K562 (cell line): ENCODE data around the gene SLC35E1. TPM values are rescaled to one million over a fixed set of nuclear protein-coding genes. Genes with fewer than 3 reads are reported as not detected.

Experiments
- ATAC-seq: fragments of 200-7000 bp; cut with Tn5 transposase; 3 replicates; pipeline ENCODE4 v1.9.1; 2020; ENCODE audit warnings: moderate library complexity
- BruUV-seq: library from RNA; stranded (reverse); fragments of 400-500 nt; replicated peaks from 2 replicates; lab custom pipeline; 2021; lab: Mats Ljungman, UMichigan
- CTCF ChIA-PET: fragments of 300-600 bp; formaldehyde crosslinking; extraction: SDS; loops from one replicate; lab custom pipeline; 2021; ENCODE audit warnings: low intra/inter-chr PET ratio; lab: Yijun Ruan, JAX
- POLR2A ChIA-PET: fragments of 300-600, 350-650 bp; sonication (Branson Sonifier 250); formaldehyde crosslinking; extraction: SDS; loops from one replicate; lab custom pipeline; 2021; ENCODE audit warnings: antibody characterized with exemption, inconsistent platforms; lab: Yijun Ruan, JAX
- DNase-seq, 4 experiments: peaks; one replicate each; pipeline versions ENCODE4 v3.0.0 to v3.0.0-alpha.2; 2011 to 2018; ENCODE audit warnings: low spot score in 3 of 4, mixed read lengths in 3 of 4; ENCODE audit errors: extremely low read depth in 1 of 4
- FAIRE-seq: peaks from 2 replicates; lab custom pipeline; 2011; peaks lifted over from hg19 to GRCh38; lab: Jason Lieb, UNC
- H2AFZ ChIP-seq: 2 replicates; pipeline ENCODE4 v1.6.0; 2011; ENCODE audit warnings: low read depth, low read length, control low read depth, inconsistent platforms
- H3K27ac ChIP-seq: fragments of 200-600 bp; 3 replicates; pipeline ENCODE4 v1.8.0; 2011; ENCODE audit warnings: low read depth, mild to moderate bottlenecking, control low read depth, inconsistent platforms, low read length, moderate library complexity, mixed read lengths; ENCODE audit errors: extremely low read depth
- H3K27me3 ChIP-seq, 2 experiments: fragments of 300-600 bp in 1 of 2; 2 replicates in 1 of 2; 3 replicates in 1 of 2; pipeline versions ENCODE4 v1.6.0 to v1.8.0; 2011; ENCODE audit warnings: inconsistent platforms in 2 of 2, low read length in 2 of 2, mild to moderate bottlenecking in 1 of 2, mixed read lengths in 1 of 2, moderate library complexity in 1 of 2; ENCODE audit not compliant: control insufficient read depth in 2 of 2, insufficient read depth in 2 of 2
- H3K36me3 ChIP-seq: fragments of 300-600 bp; 3 replicates; pipeline ENCODE4 v1.8.0; 2011; ENCODE audit warnings: mild to moderate bottlenecking, low read length, inconsistent platforms; ENCODE audit not compliant: control insufficient read depth, insufficient read depth
- H3K4me1 ChIP-seq, 2 experiments: fragments of 200-600 bp in 1 of 2; replicated peaks in 1 of 2; 2 replicates in 1 of 2; 3 replicates in 1 of 2; pipeline versions ENCODE4 v1.5.1 to v1.8.0; 2011; ENCODE audit warnings: inconsistent platforms in 2 of 2, low read length in 2 of 2, mild to moderate bottlenecking in 1 of 2, mixed read lengths in 1 of 2, moderate library complexity in 1 of 2; ENCODE audit not compliant: control insufficient read depth in 2 of 2, insufficient read depth in 2 of 2
- H3K4me2 ChIP-seq: 2 replicates; pipeline ENCODE4 v1.6.1; 2011; ENCODE audit warnings: low read length, control low read depth, inconsistent platforms, mixed read lengths; ENCODE audit not compliant: insufficient read depth
- H3K4me3 ChIP-seq: fragments of 200-600 bp; sonication (generic), shearing (Covaris generic); 2 replicates; pipeline ENCODE4 v1.5.1; 2016; ENCODE audit warnings: control low read depth, inconsistent platforms
- H3K79me2 ChIP-seq: fragments of 200-600 bp; 3 replicates; pipeline ENCODE4 v1.8.0; 2011; ENCODE audit warnings: low read length, inconsistent platforms; ENCODE audit not compliant: control insufficient read depth, insufficient read depth
- H3K9ac ChIP-seq, 2 experiments: 2 replicates each; pipeline versions ENCODE4 v1.6.0 to v1.6.1; 2011; ENCODE audit warnings: low read depth in 2 of 2, low read length in 2 of 2, control low read depth in 1 of 2, inconsistent platforms in 1 of 2, mild to moderate bottlenecking in 1 of 2, mixed read lengths in 1 of 2; ENCODE audit not compliant: insufficient read depth in 1 of 2
- H3K9me1 ChIP-seq: one replicate; pipeline ENCODE4 v1.6.0; 2011; ENCODE audit warnings: inconsistent platforms, mild to moderate bottlenecking, low read length, moderate library complexity; ENCODE audit not compliant: control insufficient read depth, insufficient read depth
- H3K9me3 ChIP-seq: replicated peaks from 2 replicates; pipeline ENCODE4 v1.5.1; 2011; ENCODE audit warnings: low read depth, low read length, inconsistent platforms; ENCODE audit not compliant: control insufficient read depth, insufficient read depth
- H4K20me1 ChIP-seq: replicated peaks from 2 replicates; pipeline ENCODE4 v1.6.1; 2011; ENCODE audit warnings: low read length, inconsistent platforms, mixed read lengths; ENCODE audit not compliant: control insufficient read depth, insufficient read depth
- ARID1B ChIP-seq: fragments of 450-650 bp; IDR thresholded peaks from 2 replicates; pipeline ENCODE4 v1.6.1; 2016; ENCODE audit warnings: antibody characterized with exemption, mild to moderate bottlenecking, inconsistent platforms
- ETV5 ChIP-seq: sonication (generic); formaldehyde crosslinking; IDR thresholded peaks from 2 replicates; pipeline ENCODE4 v1.4.0; 2020; ENCODE audit warnings: low read depth, mild to moderate bottlenecking, missing genetic modification reagents
- NUFIP1 ChIP-seq: fragments of 450-650 bp; IDR thresholded peaks from 2 replicates; pipeline ENCODE4 v1.6.1; 2018; ENCODE audit not compliant: partially characterized antibody
- PPARD ChIP-seq: fragments of 250-450 bp; sonication (Bioruptor Pico); IDR thresholded peaks from 2 replicates; pipeline ENCODE4 v1.8.0; 2022; ENCODE audit warnings: inconsistent platforms, mild to moderate bottlenecking, moderate library complexity
- TAF9B ChIP-seq: fragments of 450-650 bp; IDR thresholded peaks from 2 replicates; pipeline ENCODE4 v1.6.1; 2018; ENCODE audit warnings: mild to moderate bottlenecking; ENCODE audit not compliant: partially characterized antibody
- TSC22D4 ChIP-seq: fragments of 450-650 bp; IDR thresholded peaks from 2 replicates; pipeline ENCODE4 v1.6.1; 2016; ENCODE audit warnings: missing genetic modification characterization, missing biosample characterization, control low read depth
- ZNF518B ChIP-seq: fragments of 250-450 bp; sonication (Bioruptor Pico); IDR thresholded peaks from 2 replicates; pipeline ENCODE4 v1.5.0; 2021; ENCODE audit warnings: mild to moderate bottlenecking, moderate library complexity
- WGBS: fragments of 100-300 bp; shearing (Covaris generic); methylation state at CpG from one replicate; pipeline ENCODE4 v1.1.6; 2016; ENCODE audit warnings: low coverage, mixed read lengths; ENCODE audit not compliant: insufficient coverage; ENCODE audit errors: missing lambda C conversion rate; 5-methylcytosine and 5-hydroxymethylcytosine counted together
- in situ Hi-C: fragments of 300-500 bp; cut with MboI; formaldehyde crosslinking; loops from 4 replicates; pipeline ENCODE4 v1.15.0; 2018; ENCODE audit warnings: inconsistent platforms, mixed read lengths
- intact Hi-C: fragments of 100-400 bp; cut with micrococcal nuclease; formaldehyde crosslinking; loops from 2 replicates; pipeline ENCODE4 v1.14.2; 2022
- polyA plus RNA-seq, 8 experiments: library from polyadenylated mRNA; depleted of rRNA in 4 of 8; stranded (reverse) in 5 of 8; unstranded in 3 of 8; fragments of >200 nt; fragmentation: Nextera tagmentation in 2 of 8; fragmentation: Illumina TruSeq in 1 of 8; extraction: Ambion mirVana in 2 of 8; extraction: Trizol in 1 of 8; gene quantifications; 2 replicates each; pipeline versions ENCODE4 v1.2.1 to v1.2.3, GENCODE V29; 2011 to 2014; ENCODE audit warnings: inconsistent platforms in 1 of 8, missing spikeins in 1 of 8
- total RNA-seq, 7 experiments: library from RNA; depleted of rRNA in 6 of 7; stranded (reverse); fragments of >200 nt in 6 of 7; fragmentation: Illumina TruSeq in 2 of 7; extraction: Trizol in 2 of 7; gene quantifications; 2 replicates each; pipeline versions ENCODE4 v1.2.1 to v1.2.3, GENCODE V29; 2011 to 2021; ENCODE audit warnings: low replicate concordance in 1 of 7
- TF ChIP-seq, protein P1 (sequence below): fragments of 250-450 bp; sonication (Bioruptor Pico); IDR thresholded peaks from 2 replicates; pipeline ENCODE4 v1.8.0; 2021; ENCODE audit warnings: mild to moderate bottlenecking, moderate library complexity
- TF ChIP-seq, protein P2 (sequence below): sonication (generic); formaldehyde crosslinking; IDR thresholded peaks from 2 replicates; pipeline ENCODE4 v1.9.0; 2022; ENCODE audit warnings: mild to moderate bottlenecking, missing genetic modification reagents

Gene SLC35E1
- total and polyA plus RNA-seq, 9 of the 15 experiments (the other 6 are each of a cell fraction or from before 2014, with no cell fraction given) = 15.0 to 40.1 (median 25.7) TPM

- in situ Hi-C loops = no loop called here
- ATAC-seq = no peak; the same call in 2 of the 3 replicates
- Histone ChIP-seq H3K27me3 (no peaks in the 10 kb centered on the region), H3K4me2 (no peak overlapping the region), H3K79me2 (peaks cover 94% of the 10 kb centered on the region), H3K9me1 (peaks cover 3% of the 10 kb centered on the region), H4K20me1 (peaks cover 84% of the 10 kb centered on the region), H2AFZ (no peak overlapping the region), H3K9me3 (no peaks in the 10 kb centered on the region), H3K9ac (peak overlapping the region in 1 of 2 experiments; percentile 84; a peak in 2 of 4 replicates), H3K4me3 (no peak overlapping the region), H3K36me3 (peaks cover 6% of the 10 kb centered on the region; the same call in 2 of the 3 replicates), H3K27ac (no peak overlapping the region), H3K4me1 (peaks cover 7 to 27% of the 10 kb centered on the region in 2 experiments; a peak in 4 of 5 replicates)
- TF ChIP-seq ZNF518B (CRISPR knock-in tag) (no peak), ARID1B (no peak), TAF9B (no peak), NUFIP1 (no peak), TSC22D4 (tag) (no peak), PPARD (CRISPR knock-in tag) (no peak), ETV5 (CRISPR knock-in tag) (no peak)
- TF ChIP-seq, protein P1, sequence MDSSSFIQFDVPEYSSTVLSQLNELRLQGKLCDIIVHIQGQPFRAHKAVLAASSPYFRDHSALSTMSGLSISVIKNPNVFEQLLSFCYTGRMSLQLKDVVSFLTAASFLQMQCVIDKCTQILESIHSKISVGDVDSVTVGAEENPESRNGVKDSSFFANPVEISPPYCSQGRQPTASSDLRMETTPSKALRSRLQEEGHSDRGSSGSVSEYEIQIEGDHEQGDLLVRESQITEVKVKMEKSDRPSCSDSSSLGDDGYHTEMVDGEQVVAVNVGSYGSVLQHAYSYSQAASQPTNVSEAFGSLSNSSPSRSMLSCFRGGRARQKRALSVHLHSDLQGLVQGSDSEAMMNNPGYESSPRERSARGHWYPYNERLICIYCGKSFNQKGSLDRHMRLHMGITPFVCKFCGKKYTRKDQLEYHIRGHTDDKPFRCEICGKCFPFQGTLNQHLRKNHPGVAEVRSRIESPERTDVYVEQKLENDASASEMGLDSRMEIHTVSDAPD (CRISPR knock-in tag) = no peak
- TF ChIP-seq, protein P2, sequence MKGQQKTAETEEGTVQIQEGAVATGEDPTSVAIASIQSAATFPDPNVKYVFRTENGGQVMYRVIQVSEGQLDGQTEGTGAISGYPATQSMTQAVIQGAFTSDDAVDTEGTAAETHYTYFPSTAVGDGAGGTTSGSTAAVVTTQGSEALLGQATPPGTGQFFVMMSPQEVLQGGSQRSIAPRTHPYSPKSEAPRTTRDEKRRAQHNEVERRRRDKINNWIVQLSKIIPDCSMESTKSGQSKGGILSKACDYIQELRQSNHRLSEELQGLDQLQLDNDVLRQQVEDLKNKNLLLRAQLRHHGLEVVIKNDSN (CRISPR knock-in tag) = no peak
- no peak for DNase-seq
- FAIRE-seq = no peak
- intact Hi-C loops = no loop called here
- 58% methylated on average over 5 of the region's 5 CpGs for WGBS
- POLR2A ChIA-PET = interaction anchor here (1.0 to 1.1 kb wide), 2 partner anchors 15 to 20 kb away, joined by 3 read pairs; no protein-coding TSS in a partner anchor
- CTCF ChIA-PET = no interaction called here
- no TSS peak for BruUV-seq
Observed at GRCh38 chr19:16594681-16595091, 22.5 kb upstream of the SLC35E1 start.
